HG02870 (cell line): Measurements from ENCODE around the gene ARHGEF4.
"Not testable (repeated sequence)": the region's sequence is repeated elsewhere in the genome, so short reads cannot be mapped to it uniquely, and the experiment has no call there.

ENCODE experiments used
- ATAC-seq: cut with Tn5 transposase; IDR thresholded peaks from one replicate; pipeline ENCODE4 v1.9.1; 2021; ENCODE audit warnings: mild to moderate bottlenecking, moderate library complexity; ENCODE audit not compliant: unreplicated experiment

The ARHGEF4 gene

GRCh38 chr2:130964931-130965330 lies 128.2 kb downstream of the ARHGEF4 start:
- no peak for ATAC-seq

GRCh38 chr2:130966149-130966774 lies 129.5 kb downstream of the ARHGEF4 start:
- no peak for ATAC-seq

GRCh38 chr2:130966775-130967490 lies 130.2 kb downstream of the ARHGEF4 start:
- no peak for ATAC-seq

- no peak for ATAC-seq
These were observed 135.7 kb downstream of the ARHGEF4 start for GRCh38 chr2:130972410-130972809.

- ATAC-seq: no peak
These were observed 139.0 kb downstream of the ARHGEF4 start for GRCh38 chr2:130975729-130976128.

GRCh38 chr2:130976591-130977237 lies 140.0 kb downstream of the ARHGEF4 start:
- ATAC-seq: no peak

- ATAC-seq: no peak
These were observed 140.8 kb downstream of the ARHGEF4 start for GRCh38 chr2:130977461-130978050.

GRCh38 chr2:130981667-130982066 lies 145.0 kb downstream of the ARHGEF4 start:
- no peak for ATAC-seq

- no peak for ATAC-seq
These were observed 148.6 kb downstream of the ARHGEF4 start for GRCh38 chr2:130985206-130985780.

GRCh38 chr2:130985831-130986649 lies 149.3 kb downstream of the ARHGEF4 start:
- no peak for ATAC-seq

GRCh38 chr2:130986890-130987493 lies 150.3 kb downstream of the ARHGEF4 start:
- ATAC-seq: no peak

- no peak for ATAC-seq
These were observed 151.1 kb downstream of the ARHGEF4 start for GRCh38 chr2:130987519-130988425.

- ATAC-seq: not testable (repeated sequence)
These were observed 154.7 kb downstream of the ARHGEF4 start for GRCh38 chr2:130991446-130991845.

- not testable (repeated sequence) for ATAC-seq
These were observed 155.3 kb downstream of the ARHGEF4 start for GRCh38 chr2:130992003-130992402.

- no peak for ATAC-seq
These were observed 160.0 kb downstream of the ARHGEF4 start for GRCh38 chr2:130996691-130997090.

- no peak for ATAC-seq
These were observed 160.5 kb downstream of the ARHGEF4 start for GRCh38 chr2:130997198-130997597.

GRCh38 chr2:130998561-130998960 lies 161.8 kb downstream of the ARHGEF4 start:
- no peak for ATAC-seq

- no peak for ATAC-seq
These were observed 167.9 kb downstream of the ARHGEF4 start for GRCh38 chr2:131004446-131005209.
